ENCODE results near the gene RASGRF1.

GRCh38 chr15:79075256-79075655, 15.3 kb downstream of the RASGRF1 start:
- TF ChIP-seq EZH2 (IDR thresholded peaks at IDR 0.05) (no peak), POLR2AphosphoS5 (IDR thresholded peaks at IDR 0.05; ENCODE audit: borderline replicate concordance, low read depth, low read length) (no peak)

Measured in SK-N-MC (cell line).